Measurements from ENCODE around the gene TAS2R14.

Gene TAS2R14

DNA sequence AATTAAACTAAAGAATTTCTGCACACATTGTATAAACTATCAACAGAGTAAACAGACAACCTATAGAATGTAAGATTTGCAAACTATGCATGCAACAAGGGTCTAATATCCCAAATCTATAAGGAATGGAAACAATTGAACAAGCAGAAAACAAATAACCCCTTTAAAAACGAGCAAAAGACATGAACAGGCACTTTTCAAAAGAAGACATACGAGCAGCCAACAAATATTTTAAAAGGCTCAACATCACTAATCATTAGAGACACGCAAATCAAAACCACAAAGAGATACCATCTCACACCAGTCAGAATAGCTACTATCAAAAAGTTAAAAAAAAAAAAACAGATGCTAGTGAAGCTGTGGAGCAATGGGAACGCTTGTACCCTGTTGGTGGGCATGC is 34.4 kb downstream of the TAS2R14 start:
- DNase-seq, result no peak

DNA sequence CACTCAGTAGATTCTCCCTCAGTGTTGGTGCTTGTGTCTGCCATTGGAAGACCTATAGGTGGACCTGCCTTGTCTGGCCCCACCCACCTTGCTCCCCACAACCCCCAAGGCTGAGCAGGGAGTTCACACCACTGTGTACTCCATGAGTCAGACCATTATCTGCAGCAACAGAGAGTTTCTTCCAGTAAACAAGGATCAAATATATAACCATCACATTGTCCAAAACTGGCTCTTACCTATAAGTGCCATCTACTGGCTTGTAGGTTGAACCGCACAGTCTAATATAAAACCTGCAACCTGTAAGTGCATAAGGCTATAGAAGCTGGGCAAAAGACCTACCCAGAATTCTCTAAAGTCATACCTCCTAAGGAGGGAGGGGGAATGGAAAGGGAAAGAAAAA is 37.6 kb downstream of the TAS2R14 start:
- DNase-seq, result no peak

DNA sequence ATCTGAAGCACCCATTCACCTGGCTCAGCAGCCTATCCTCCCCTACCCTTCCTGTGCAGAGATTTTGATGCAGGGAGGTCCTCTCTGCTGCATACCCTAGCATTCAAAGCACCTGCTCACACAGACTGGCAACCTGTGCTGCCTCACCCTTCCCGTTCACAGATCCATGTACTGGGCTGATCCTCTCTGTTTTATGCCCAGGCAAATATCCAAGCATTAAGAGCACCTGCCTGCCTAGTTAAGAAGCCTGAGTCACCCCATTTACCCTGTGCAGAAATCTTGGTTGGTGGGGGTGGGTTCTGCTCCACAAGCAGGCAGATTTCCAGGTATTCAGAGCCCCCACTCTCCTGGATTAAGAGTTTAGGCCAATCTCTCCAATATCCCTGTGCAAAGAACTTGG is 38.1 kb downstream of the TAS2R14 start:
- no peak for DNase-seq

DNA sequence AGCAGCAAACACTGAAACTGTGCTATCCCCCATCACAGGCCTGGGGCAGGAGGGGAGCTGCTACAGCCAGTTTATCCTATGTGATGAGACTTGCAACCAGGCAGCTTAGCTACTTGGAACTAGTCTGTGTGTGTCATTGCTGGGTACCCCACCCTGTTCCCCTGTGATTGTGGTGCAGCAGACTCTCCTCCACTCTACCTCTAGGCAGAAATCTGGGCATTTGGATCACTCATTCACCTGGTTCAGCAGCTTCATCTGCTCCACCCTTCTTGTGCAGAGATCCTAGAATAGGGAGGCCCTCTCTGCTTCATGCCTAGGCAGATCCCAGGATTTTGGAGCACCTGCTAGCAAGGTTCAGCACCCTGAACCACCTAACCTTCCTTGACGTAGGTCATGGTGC is 38.5 kb downstream of the TAS2R14 start:
- DNase-seq, result no peak

DNA sequence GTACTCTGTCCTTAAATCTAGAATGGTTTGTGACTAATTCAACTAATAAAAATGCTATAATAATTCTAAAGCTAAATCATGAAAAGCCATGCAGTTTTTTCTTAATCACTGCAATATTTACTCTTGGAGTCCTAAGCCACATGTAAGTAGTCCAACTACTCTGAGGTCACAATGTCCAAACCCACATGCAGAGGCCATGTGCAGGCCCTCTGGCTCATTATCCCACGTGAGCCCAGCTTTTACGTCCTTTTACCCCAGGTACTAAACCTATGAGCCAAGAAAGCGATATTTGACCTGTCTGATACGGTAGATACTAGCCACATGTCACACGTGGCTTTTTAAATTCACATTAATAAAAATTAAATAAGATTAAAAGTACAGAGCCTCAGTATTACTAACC is 42.2 kb downstream of the TAS2R14 start:
- no peak for DNase-seq

DNA sequence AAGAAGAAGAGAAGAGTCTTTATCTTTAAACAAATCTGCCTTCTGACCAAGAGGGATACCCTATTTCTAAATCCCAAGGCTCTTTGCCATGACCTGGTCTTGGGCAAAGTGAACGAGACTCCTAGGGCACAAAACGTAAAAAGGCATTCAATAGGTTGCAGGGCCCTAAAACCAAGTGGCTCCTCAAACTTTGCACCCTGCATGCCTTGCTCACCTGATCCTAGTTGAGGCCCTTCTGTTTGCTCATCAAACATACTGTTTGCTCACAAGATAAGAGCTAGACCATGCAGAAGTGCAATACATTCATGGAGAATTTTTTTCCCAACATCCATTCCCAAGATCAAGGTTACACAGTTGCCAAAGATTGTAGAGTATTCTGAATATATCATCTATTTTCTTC is 47.1 kb downstream of the TAS2R14 start:
- DNase-seq, result no peak

DNA sequence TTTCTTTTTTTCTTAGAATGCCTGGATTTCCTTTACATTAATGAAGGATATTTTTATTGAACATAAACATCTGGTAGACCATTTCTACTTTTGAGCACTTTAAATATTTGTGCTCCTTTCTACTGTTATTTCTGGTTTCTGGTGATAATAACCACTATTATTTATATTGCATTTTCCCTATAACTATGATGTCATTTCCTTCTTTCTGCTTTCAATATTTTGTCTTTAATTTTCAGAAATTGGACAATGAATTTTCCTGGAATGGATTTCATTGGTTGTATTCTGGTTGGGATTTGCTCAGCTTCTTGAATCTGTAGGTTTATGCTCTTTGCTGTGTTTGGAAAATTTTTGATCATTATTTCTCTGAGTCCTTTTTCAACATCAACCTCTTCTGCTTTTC is 49.8 kb downstream of the TAS2R14 start:
- DNase-seq, result no peak

Data from CD4-positive, alpha-beta T cell treated with Interleukin-4 for 1 hour (primary cell).